Chondrocyte (in vitro differentiated cells): ENCODE measurements around the gene IARS2. TPM values are rescaled to one million over a fixed set of nuclear protein-coding genes. Genes with fewer than 3 reads are reported as not detected.
"Not testable (repeated sequence)": the region's sequence is repeated elsewhere in the genome, so short reads cannot be mapped to it uniquely, and the experiment has no call there.

ENCODE experiments used
- DNase-seq: peaks from one replicate; pipeline ENCODE4 v3.0.0; 2021; ENCODE audit warnings: mixed read lengths, low spot score
- H3K27ac Mint-ChIP-seq: one replicate; pipeline ENCODE4 v1.8.0; 2021; ENCODE audit warnings: mild to moderate bottlenecking, moderate library complexity, mixed read lengths; ENCODE audit not compliant: unreplicated experiment
- H3K27me3 Mint-ChIP-seq: 2 replicates; pipeline ENCODE4 v1.8.0; 2021; ENCODE audit warnings: low read depth, mixed read lengths
- H3K36me3 Mint-ChIP-seq: 2 replicates; pipeline ENCODE4 v1.8.0; 2021; ENCODE audit warnings: low read depth, mixed read lengths
- H3K4me1 Mint-ChIP-seq: 2 replicates; pipeline ENCODE4 v1.8.0; 2021; ENCODE audit warnings: low read depth, mild to moderate bottlenecking, mixed read lengths
- H3K4me3 Mint-ChIP-seq: one replicate; pipeline ENCODE4 v1.8.0; 2021; ENCODE audit warnings: mild to moderate bottlenecking, moderate library complexity, mixed read lengths; ENCODE audit not compliant: unreplicated experiment
- H3K9me3 Mint-ChIP-seq: 2 replicates; pipeline ENCODE4 v1.8.0; 2021; ENCODE audit warnings: low read depth, mixed read lengths
- CTCF ChIP-seq: fragments of 200-600 bp; sonication (generic); IDR thresholded peaks from 2 replicates; pipeline ENCODE4 v1.5.0; 2021; ENCODE audit warnings: antibody characterized with exemption, mild to moderate bottlenecking, moderate library complexity
- total RNA-seq: library from RNA; stranded (reverse); gene quantifications from 3 replicates; pipeline ENCODE4 v1.2.1, GENCODE V29; 2021

The IARS2 gene
- total RNA-seq, 1 donor from 2014 or later, result 64.9 TPM

- H3K4me1 Mint-ChIP-seq, result peaks cover 5% of the 10 kb centered on the region
- peaks cover 27% of the 10 kb centered on the region for H3K36me3 Mint-ChIP-seq
- no peak overlapping the region for H3K4me3 Mint-ChIP-seq
- DNase-seq, result no peak
- no peak for TF ChIP-seq CTCF
- H3K9me3 Mint-ChIP-seq, result no peaks in the 10 kb centered on the region
- H3K27ac Mint-ChIP-seq, result no peak overlapping the region
- H3K27me3 Mint-ChIP-seq, result no peaks in the 10 kb centered on the region
Observed at GRCh38 chr1:220149742-220150141, 55.8 kb downstream of the IARS2 start.

- no peak for DNase-seq
- no peak overlapping the region for H3K4me3 Mint-ChIP-seq
- H3K9me3 Mint-ChIP-seq, result no peaks in the 10 kb centered on the region
- H3K27ac Mint-ChIP-seq, result no peak overlapping the region
- peaks cover 5% of the 10 kb centered on the region for H3K4me1 Mint-ChIP-seq
- peaks cover 22% of the 10 kb centered on the region for H3K36me3 Mint-ChIP-seq
- no peak for TF ChIP-seq CTCF
- H3K27me3 Mint-ChIP-seq, result no peaks in the 10 kb centered on the region
Observed at GRCh38 chr1:220151454-220151853, 57.5 kb downstream of the IARS2 start.

- Mint-ChIP-seq H3K4me1 (peaks cover 5% of the 10 kb centered on the region), H3K36me3 (peaks cover 34% of the 10 kb centered on the region), H3K27ac (no peak overlapping the region), H3K27me3 (no peaks in the 10 kb centered on the region), H3K4me3 (no peak overlapping the region), H3K9me3 (no peaks in the 10 kb centered on the region)
- TF ChIP-seq CTCF, result no peak
- no peak for DNase-seq
Observed at GRCh38 chr1:220153147-220153546, 59.2 kb downstream of the IARS2 start.

- Mint-ChIP-seq H3K4me1 (peaks cover 2% of the 10 kb centered on the region), H3K4me3 (no peak overlapping the region), H3K27ac (no peak overlapping the region), H3K36me3 (peaks cover 40% of the 10 kb centered on the region), H3K27me3 (no peaks in the 10 kb centered on the region), H3K9me3 (no peaks in the 10 kb centered on the region)
- no peak for TF ChIP-seq CTCF
- no peak for DNase-seq
Observed at GRCh38 chr1:220156620-220157146, 62.8 kb downstream of the IARS2 start.

GRCh38 chr1:220157738-220158137 lies 63.8 kb downstream of the IARS2 start:
- Mint-ChIP-seq H3K4me3 (no peak overlapping the region), H3K27me3 (no peaks in the 10 kb centered on the region), H3K4me1 (no peaks in the 10 kb centered on the region), H3K9me3 (no peaks in the 10 kb centered on the region), H3K27ac (no peak overlapping the region), H3K36me3 (peaks cover 35% of the 10 kb centered on the region)
- no peak for DNase-seq
- no peak for TF ChIP-seq CTCF

- H3K4me3 Mint-ChIP-seq, result not testable (repeated sequence)
- peaks cover 33% of the 10 kb centered on the region for H3K36me3 Mint-ChIP-seq
Observed at GRCh38 chr1:220158530-220158929, 64.6 kb downstream of the IARS2 start.

More at GRCh38 chr1:220158530-220158929, 64.6 kb downstream of the IARS2 start:
- not testable (repeated sequence) for H3K9me3 Mint-ChIP-seq, H3K4me1 Mint-ChIP-seq, DNase-seq, H3K27ac Mint-ChIP-seq, H3K27me3 Mint-ChIP-seq
